H1 (cell line): ENCODE results near the gene FKBP1B. TPM values are rescaled to one million over a fixed set of nuclear protein-coding genes. Genes with fewer than 3 reads are reported as not detected.

Experiments
- ASH2L ChIP-seq: fragments of 200-600, 300-600 bp; sonication (generic); IDR thresholded peaks from one replicate; pipeline ENCODE4 v1.7.1; 2017; ENCODE audit warnings: low read length
- CEBPB ChIP-seq: IDR thresholded peaks from 2 replicates; pipeline ENCODE4 v1.6.1; 2012; ENCODE audit warnings: low read depth, low read length
- CHD2 ChIP-seq: IDR thresholded peaks from 2 replicates; pipeline ENCODE4 v1.6.1; 2012; ENCODE audit warnings: low read length, improper control_type of control experiment
- EZH2 ChIP-seq: fragments of 200-600 bp; sonication (generic); IDR thresholded peaks from 2 replicates; pipeline ENCODE4 v1.7.1; 2012; ENCODE audit warnings: low read depth, mild to moderate bottlenecking, moderate library complexity, low read length, inconsistent platforms; ENCODE audit not compliant: severe bottlenecking
- GABPA ChIP-seq: IDR thresholded peaks from 2 replicates; pipeline ENCODE4 v1.6.1; 2011; ENCODE audit warnings: mild to moderate bottlenecking, low read length, moderate library complexity, borderline replicate concordance; ENCODE audit not compliant: insufficient read depth
- KDM5A ChIP-seq: fragments of 200-600 bp; IDR thresholded peaks from 2 replicates; pipeline ENCODE4 v1.7.1; 2012; ENCODE audit warnings: mild to moderate bottlenecking, low read length, inconsistent platforms, mixed read lengths
- MAX ChIP-seq: IDR thresholded peaks from 2 replicates; pipeline ENCODE4 v1.6.1; 2012; ENCODE audit warnings: inconsistent platforms
- RBBP5 ChIP-seq: IDR thresholded peaks from 2 replicates; pipeline ENCODE4 v1.7.1; 2012; ENCODE audit warnings: low read depth, mild to moderate bottlenecking, inconsistent platforms, low read length, moderate library complexity, borderline replicate concordance
- SP1 ChIP-seq: IDR thresholded peaks from 2 replicates; pipeline ENCODE4 v1.6.1; 2011; ENCODE audit warnings: low read depth, low read length
- TCF12 ChIP-seq: IDR thresholded peaks from 2 replicates; pipeline ENCODE4 v1.6.1; 2011; ENCODE audit warnings: low read depth, mild to moderate bottlenecking, low read length
- YY1 ChIP-seq: IDR thresholded peaks from 2 replicates; pipeline ENCODE4 v1.6.1; 2011; ENCODE audit warnings: low read depth, mild to moderate bottlenecking, low read length
- polyA plus RNA-seq, 7 experiments: library from polyadenylated mRNA; depleted of rRNA in 3 of 7; stranded (reverse) in 5 of 7; unstranded in 2 of 7; fragments of >200 nt in 5 of 7; fragments of 200-250 nt in 2 of 7; gene quantifications; 1 replicate in 5 of 7; 2 replicates in 1 of 7; 4 replicates in 1 of 7; pipeline versions ENCODE4 v1.2.1 to v1.2.3, GENCODE V29; 2011 to 2013; ENCODE audit warnings: missing spikeins in 2 of 7, mixed read lengths in 2 of 7
- total RNA-seq: library from RNA; stranded (reverse); fragmentation: NEBNext Ultra II Directional; extraction: Animal tissue kit (Norgen Biotek cat#: 25700); gene quantifications from 2 replicates; pipeline ENCODE4 v1.2.1, GENCODE V29; 2021

The FKBP1B gene
- total and polyA plus RNA-seq, 2 of the 8 experiments (the other 6 are each of a cell fraction or from before 2014, with no cell fraction given): 50.8 to 151 TPM

DNA sequence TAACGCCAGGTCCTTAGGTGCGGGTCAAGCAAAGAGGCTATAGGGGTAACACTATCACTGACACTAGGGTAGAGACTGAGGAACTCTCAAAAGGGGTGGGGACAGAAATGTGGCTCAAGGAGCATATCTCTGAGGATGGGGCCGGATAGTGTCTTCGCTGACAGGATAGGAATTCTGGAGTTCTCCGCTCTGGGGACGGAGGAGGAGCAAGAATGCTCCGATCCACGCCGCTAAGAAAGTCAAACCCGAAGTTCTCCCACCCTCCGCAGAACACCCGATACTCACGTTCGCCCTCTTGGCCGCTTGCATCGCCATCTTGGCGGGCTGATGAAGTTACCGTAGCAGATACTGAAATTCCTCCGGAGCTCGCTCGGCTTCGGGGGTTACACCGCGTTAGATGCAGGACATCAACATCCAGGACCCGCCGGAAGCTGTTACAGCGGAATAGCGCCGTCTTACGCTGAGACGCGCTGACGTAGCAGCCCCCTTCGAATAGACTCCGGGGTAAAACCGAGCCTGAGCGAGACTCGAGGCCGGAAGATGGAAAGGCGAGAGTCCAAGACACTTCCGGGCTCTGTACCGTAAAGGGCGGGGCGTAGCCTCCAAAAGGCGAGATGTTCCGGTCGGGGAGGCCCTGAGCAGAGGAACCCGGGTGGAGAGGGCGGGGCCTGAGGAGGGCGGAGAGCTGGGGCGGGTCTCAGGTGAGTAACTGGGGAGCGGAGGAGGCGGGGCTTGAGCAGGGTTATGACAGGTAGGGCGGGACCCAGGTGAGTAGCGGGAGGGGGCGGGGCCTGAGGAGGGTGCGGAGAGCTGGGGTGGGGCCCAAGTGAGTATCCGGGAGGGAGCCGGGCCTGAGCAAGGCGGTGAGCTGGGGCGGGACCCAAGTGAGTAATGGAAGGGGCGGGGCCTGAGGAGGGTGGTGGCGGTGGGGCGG lies 26.6 kb downstream of the FKBP1B start, which contains the start of gene SF3B6 (continued):
- peak; percentile 69 for TF ChIP-seq CHD2
- TF ChIP-seq MAX: peak; percentile 76
- no peak for TF ChIP-seq EZH2
- no peak for TF ChIP-seq TCF12
- peak; percentile 87 for TF ChIP-seq SP1
- peak; percentile 98 for TF ChIP-seq GABPA
- peak; percentile 63; the same call in 1 of the 2 replicates for TF ChIP-seq KDM5A
- TF ChIP-seq CEBPB: no peak
- peak; percentile 96 for TF ChIP-seq ASH2L
- TF ChIP-seq YY1: peak; percentile 84
- TF ChIP-seq RBBP5: no peak; the same call in none of the 2 replicates
